Measurements from ENCODE around the gene CRACDL.
A peak's percentile ranks its signal among the peaks of the same experiment; 100 is the strongest.
"Not testable (repeated sequence)": the region's sequence is repeated elsewhere in the genome, so short reads cannot be mapped to it uniquely, and the experiment has no call there.

The CRACDL gene

DNA sequence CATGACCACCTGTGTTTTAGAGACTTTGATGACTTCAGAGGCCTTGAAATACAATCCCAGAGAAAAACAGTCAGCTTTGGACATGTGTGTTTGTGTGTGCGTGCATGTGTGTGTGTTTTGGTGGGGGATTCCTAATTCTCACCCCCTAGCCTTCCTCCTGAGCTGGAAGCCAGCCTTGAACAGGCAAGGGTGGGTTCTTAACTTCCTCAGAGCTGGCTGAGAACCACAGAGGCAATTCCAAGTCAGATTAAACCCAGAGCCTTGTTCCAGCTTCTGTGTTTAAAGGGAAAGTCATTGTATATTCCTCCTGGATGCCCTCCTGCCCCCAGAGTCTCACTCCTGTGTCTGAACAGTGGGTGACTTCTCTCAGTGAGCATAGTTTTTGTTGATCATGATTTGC is 159.9 kb downstream of the CRACDL start:
- no peak for DNase-seq (ENCODE audit: low spot score)

- no peak for DNase-seq (ENCODE audit: low spot score)
Measured at GRCh38 chr2:98775146-98775986, 160.7 kb downstream of the CRACDL start.

- DNase-seq (ENCODE audit: low spot score): no peak
Measured at GRCh38 chr2:98773907-98774306, 162.1 kb downstream of the CRACDL start.

DNA sequence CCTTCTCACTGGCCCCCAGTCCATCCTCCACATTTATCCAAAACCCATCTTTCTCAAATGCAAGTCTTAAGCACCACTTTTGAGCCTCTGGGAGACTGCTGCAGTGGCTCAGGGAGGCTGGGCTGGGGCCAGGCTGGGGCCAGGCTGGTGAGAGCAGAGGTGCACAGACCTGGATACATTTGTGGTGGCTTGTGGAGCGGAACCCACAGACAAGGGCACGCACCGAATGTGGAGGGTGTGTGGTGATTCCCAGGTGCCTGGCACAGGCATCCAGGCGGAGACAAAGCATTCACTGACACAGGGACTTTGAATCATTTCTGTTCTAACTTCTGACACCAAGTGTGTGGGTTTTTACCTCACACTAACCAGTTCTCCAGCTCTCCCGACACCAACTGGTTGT is 162.9 kb downstream of the CRACDL start:
- DNase-seq (ENCODE audit: low spot score): no peak

- no peak for DNase-seq (ENCODE audit: low spot score)
Measured at GRCh38 chr2:98772536-98772935, 163.5 kb downstream of the CRACDL start.

DNA sequence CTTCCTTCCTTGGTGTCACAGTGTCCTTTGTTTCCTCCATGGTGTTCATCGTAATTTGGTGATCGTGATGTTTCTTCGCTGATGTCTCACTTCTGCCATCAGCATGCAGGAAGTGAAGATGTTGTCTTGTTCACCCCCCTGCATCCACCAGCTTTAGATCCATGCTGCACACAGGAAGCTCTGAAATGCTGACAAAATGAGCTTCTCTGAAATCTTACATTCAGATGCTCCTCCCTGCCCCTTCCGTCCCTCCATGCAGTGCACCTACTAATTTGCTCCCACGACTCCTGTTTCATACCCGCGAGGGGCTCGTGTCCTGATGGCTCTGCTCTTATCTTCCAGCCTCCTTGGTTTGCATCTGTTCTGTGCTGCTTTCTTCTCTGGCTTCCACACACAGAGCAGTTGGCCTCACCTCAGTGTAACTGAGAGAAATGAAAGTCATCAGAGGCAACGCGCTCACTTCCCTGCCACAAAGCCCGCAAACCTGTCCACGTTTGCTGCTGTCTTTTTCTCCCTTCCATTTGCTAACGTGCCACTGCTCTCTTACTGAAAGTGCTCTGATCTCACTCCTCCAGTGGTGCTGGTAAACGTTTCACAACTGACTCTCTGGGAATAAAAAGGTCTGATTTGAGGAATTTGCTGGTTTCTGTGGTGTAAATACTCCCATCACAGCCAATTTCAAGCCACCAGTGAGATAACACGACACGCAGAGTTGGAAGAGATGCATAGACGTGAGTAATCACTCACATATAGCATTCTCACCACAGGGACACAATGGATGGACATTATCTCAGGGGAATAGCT is 164.1 kb downstream of the CRACDL start:
- peak; percentile 39 for DNase-seq (ENCODE audit: low spot score)

- DNase-seq (ENCODE audit: low spot score): no peak
Measured at GRCh38 chr2:98771264-98771663, 164.8 kb downstream of the CRACDL start.

DNA sequence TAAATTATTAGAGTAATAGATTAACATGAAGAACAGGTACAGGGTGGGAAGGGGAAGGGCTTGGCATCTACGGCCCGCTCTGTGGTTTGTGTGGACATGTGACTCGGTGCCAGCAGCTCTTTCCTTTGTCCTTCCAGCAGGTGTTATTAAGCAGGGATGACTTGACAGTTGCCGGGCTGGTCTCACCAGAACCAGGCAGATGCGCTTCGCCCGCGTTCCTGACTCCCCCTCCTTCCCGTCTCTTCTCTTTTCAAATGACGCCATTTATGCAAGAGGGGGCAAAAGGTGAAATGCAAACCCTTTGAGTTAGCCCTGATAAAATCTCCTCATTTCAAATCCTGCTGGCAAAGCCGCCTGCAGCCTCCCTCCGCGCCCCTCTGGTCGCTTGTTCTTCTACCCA is 166.2 kb downstream of the CRACDL start:
- DNase-seq (ENCODE audit: low spot score): no peak

DNA sequence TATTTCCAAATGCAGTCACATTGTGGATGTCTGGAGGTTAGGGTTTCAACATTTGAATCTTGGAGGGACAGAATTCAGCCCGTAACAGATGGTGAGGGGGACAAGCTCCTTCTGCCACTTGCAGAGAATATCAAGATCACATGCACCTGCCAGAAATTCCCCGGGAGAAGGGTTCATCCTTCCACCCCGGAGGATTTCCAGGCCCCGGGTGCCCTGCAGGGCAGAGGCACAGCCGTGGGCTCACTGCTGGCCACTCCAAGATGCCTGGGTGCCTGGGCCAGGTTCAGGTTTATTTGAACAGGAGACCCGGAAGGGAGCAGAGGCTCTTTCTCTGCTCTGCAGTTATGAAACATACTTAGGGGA is 166.9 kb downstream of the CRACDL start:
- no peak for DNase-seq (ENCODE audit: low spot score)

GRCh38 chr2:98768384-98769113 is 167.5 kb downstream of the CRACDL start:
- DNase-seq (ENCODE audit: low spot score): peak; percentile 38

DNA sequence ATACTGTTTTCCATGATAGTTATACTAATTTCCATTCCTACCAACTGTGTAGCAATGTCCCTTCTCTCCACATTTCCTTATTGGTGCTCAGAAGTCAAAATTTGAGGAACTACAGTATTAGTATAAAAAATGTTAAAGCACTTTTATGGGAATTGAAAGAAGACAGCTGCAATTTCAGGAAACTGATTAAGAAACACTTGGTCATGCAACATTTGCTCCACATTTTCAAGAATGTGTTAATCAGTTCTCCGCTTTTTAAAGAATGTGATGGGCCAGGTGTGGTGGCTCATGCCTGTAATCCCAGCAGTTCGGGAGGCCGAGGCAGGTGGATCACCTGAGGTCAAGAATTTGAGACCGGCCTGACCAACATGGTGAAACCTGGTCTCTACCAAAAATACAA is 171.5 kb downstream of the CRACDL start:
- no peak for DNase-seq (ENCODE audit: low spot score)

GRCh38 chr2:98763209-98763951 is 172.6 kb downstream of the CRACDL start:
- no peak for DNase-seq (ENCODE audit: low spot score)

- no peak for DNase-seq (ENCODE audit: low spot score)
Measured at GRCh38 chr2:98761909-98762308, 174.1 kb downstream of the CRACDL start.

- peak; percentile 44 for DNase-seq (ENCODE audit: low spot score)
Measured at GRCh38 chr2:98761267-98761781, 174.7 kb downstream of the CRACDL start.

DNA sequence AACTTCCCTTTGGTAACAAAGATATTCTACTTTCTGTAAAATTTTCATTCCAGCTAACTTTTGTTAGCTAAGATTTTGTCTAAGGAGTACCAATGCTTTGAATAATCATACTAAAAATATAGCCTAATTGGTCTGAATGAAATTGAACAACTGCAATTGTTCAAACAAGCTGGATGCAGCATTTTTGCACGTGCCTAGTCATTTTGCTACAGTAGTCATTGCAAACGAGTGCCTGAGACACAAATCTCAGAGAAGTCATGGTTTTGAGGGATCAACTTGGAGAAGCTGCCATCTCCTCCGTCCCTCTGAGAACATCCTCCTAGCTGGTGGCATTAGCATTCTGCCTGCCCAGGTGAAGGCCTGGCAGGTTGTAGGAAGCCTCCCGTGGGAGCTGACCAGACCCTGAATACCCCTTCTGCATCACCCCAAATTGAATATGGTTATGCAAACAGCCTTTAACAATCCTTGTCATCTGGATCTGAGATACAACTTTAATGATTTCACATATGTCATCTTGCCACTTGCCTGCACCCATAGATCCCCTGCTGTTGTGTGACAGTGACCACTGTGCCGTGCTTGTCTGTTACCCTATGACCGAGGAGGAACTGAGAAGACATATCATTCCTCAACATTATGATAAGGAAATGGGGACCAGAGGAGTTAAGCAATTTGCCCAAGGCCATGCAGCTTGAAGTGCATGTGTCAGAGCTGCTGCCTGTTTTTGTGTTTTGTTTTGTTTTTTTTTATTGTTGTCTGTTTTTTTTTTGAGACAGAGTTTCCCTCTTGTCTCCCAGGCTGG is 176.0 kb downstream of the CRACDL start:
- peak; percentile 52 for DNase-seq (ENCODE audit: low spot score)

DNA sequence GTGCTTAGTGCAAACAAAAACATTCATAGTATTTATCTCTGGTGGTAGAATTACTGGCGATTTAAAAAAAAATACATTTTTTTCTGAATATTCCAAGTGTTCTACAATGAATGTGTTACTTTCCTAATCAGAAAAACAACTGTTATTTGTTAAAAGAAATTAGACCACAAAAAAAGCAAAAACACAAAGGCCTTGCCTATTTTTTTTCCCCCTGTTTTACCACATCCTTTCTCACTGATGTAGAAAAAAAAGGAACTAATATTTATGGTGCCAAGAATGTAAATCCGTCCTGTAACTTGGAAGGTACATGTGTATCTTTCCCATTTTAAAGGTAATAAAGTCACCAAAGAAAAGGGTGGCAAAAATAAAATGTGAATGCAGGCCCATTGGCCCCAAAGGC is 176.7 kb downstream of the CRACDL start:
- DNase-seq (ENCODE audit: low spot score): no peak

DNA sequence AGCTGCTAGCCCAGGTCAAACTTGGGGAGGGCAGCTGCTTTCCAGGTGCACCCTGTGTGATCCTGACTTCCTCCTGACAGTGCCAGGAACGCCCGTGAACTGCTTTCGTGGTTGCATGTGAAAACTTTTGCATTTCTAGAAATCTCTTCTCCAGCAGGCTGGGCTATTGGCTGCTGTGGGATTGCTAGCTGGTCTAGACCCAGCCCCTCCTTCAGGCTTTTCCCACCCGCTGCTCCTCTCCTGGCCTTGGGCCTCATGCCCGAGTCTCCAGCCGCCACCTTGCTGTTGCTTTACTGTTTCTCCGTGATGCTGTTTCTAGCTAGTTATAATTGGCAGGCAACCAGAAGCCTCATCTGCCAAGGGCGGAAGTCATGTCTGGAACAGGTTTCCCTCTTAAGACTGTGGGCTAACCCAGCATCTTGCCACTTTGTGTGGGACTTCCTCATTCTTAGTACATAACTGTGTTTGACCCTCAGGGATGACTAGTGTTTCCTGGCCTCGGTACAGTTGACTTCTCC is 178.1 kb downstream of the CRACDL start:
- peak; percentile 81 for DNase-seq (ENCODE audit: low spot score)

- no peak for DNase-seq (ENCODE audit: low spot score)
Measured at GRCh38 chr2:98753801-98754200, 182.2 kb downstream of the CRACDL start.

GRCh38 chr2:98752711-98753110 is 183.3 kb downstream of the CRACDL start:
- not testable (repeated sequence) for DNase-seq (ENCODE audit: low spot score)

- DNase-seq (ENCODE audit: low spot score): no peak
Measured at GRCh38 chr2:98751748-98752147, 184.3 kb downstream of the CRACDL start.
